AG09309 (cell line): ENCODE measurements around the gene TBX10.
A peak's percentile ranks its signal among the peaks of the same experiment; 100 is the strongest.

ENCODE experiments used
- DNase-seq: peaks from one replicate; pipeline ENCODE4 v3.0.0-alpha.2; 2010; ENCODE audit warnings: low read depth
- H3K4me3 ChIP-seq: 2 replicates; pipeline ENCODE4 v1.5.1; 2011; ENCODE audit warnings: mild to moderate bottlenecking, low read depth, low read length, moderate library complexity; ENCODE audit not compliant: control insufficient read depth
- CTCF ChIP-seq: IDR thresholded peaks from 2 replicates; pipeline ENCODE4 v1.5.1; 2011; ENCODE audit warnings: mild to moderate bottlenecking, low read depth, low read length, inconsistent platforms; ENCODE audit not compliant: insufficient read depth, control insufficient read depth; ENCODE audit errors: missing control alignments

Gene TBX10

GRCh38 chr11:67644042-67644441, 4.5 kb upstream of the TBX10 start:
- no peak for DNase-seq
- no peak for TF ChIP-seq CTCF
- H3K4me3 ChIP-seq, result no peak overlapping the region

DNA sequence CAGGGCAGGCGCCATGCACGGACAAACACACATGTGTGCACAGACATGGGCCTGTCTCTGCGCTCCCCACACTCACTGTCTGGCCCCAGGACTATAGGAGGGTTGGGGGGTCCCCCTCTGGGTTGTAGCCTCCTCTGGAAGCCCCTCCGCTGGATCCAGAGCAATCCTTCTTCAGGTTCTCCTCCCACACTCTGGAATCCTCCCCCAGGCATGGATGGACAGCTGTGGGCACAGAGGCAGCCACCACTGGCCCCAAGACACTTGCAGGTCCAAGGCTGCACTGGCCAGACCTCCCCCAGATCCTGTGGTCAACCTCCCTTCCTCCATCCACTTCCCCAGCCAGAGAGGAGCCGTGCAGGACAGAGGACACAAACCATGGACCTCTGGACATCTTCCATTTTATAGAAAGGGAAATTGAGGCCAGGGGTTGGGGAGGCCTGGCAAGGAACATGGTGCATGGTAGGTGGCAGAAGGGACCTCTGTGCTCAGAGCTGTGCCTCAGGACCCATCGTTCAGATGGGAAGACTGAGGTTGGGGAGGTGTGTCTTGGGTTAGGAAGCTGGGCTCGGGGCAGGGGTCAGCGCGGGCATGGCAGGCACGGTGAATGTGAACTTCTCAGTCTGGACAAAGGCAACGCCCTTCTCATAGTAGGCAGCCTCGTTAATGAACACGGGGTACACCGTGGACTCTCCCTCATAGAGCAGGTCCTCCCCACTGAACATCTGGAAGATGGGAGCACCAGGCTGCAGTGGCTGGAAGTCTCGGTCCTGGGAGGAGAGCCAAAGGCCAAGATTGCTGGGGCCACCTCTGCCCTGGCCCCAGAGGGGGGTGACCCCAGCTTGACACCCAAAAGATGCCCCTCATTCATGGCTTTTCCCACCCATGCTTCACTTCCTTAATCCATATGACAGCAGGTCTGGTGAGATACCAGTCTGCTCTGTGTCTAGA, 2.9 kb upstream of the TBX10 start:
- no peak for TF ChIP-seq CTCF
- DNase-seq, result no peak
- no peak overlapping the region for H3K4me3 ChIP-seq

DNA sequence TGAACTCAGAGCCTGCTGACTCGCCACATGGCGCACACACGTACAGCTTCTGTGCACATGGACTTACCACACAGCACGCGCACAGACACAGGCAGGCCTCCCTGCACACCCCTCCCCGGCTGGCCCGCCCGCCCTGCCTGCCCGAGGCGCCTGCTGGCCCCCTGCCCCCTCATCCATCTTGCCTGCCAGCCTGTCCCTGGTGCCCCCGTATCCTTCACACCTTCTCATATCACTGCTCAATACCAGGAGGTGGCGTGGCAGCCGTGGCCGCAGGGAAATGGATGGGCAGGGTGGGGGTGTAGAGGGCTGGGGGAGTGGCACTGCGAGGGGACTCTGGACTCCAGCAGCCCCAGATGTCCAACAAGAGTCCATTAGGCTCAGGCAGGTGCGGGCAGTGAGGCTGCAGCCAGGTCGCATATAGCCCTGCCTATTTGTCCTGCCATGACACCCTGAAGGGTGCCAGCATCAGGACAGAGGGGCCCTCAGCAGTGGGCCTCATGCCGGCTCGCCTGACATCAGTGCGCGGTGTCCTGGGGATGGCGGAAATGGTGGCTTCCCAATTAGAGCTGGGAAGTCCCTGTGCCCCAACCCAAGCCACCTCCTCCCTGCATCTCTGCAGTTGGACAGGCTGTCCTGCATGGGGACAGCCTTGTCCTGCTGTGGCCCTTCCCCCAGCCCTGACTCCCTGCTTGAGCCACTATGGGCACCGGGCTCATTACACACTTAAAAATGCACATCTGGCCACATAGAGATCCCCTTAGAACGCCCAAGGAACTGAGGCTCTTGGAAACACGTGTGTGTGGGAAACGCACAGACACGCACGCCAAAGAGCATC, 2.0 kb upstream of the TBX10 start:
- DNase-seq, result no peak
- no peak overlapping the region for H3K4me3 ChIP-seq
- no peak for TF ChIP-seq CTCF

GRCh38 chr11:67640758-67641337, 1.3 kb upstream of the TBX10 start:
- H3K4me3 ChIP-seq, result no peak overlapping the region
- no peak for TF ChIP-seq CTCF
- no peak for DNase-seq

GRCh38 chr11:67640021-67640757, 626 bp upstream of the TBX10 start:
- no peak overlapping the region for H3K4me3 ChIP-seq
- peak; percentile 75 for TF ChIP-seq CTCF
- DNase-seq, result no peak
